Smooth muscle cell (in vitro differentiated cells): Measurements from ENCODE around the gene PRSS21. TPM values are rescaled to one million over a fixed set of nuclear protein-coding genes. Genes with fewer than 3 reads are reported as not detected.
A peak's percentile ranks its signal among the peaks of the same experiment; 100 is the strongest.

ENCODE experiments used
- DNase-seq: peaks from one replicate; lab custom pipeline; 2025; ENCODE audit not compliant: unreplicated experiment; lab: John Stamatoyannopoulos, UW
- H2AFZ ChIP-seq: fragments of 200-600 bp; sonication (generic); 2 replicates; pipeline ENCODE4 v1.6.0; 2016; ENCODE audit warnings: antibody characterized with exemption, low read depth, mild to moderate bottlenecking
- H3F3A ChIP-seq: fragments of 200-600 bp; sonication (generic); 2 replicates; pipeline ENCODE4 v1.6.0; 2017; ENCODE audit warnings: antibody characterized with exemption, low read depth
- H3K27ac ChIP-seq: fragments of 200-600 bp; sonication (generic); 2 replicates; pipeline ENCODE4 v1.5.1; 2016; ENCODE audit warnings: low read depth, mild to moderate bottlenecking
- H3K27me3 ChIP-seq: fragments of 200-600 bp; sonication (generic); 2 replicates; pipeline ENCODE4 v1.6.1; 2016; ENCODE audit warnings: low read depth, mild to moderate bottlenecking
- H3K36me3 ChIP-seq: fragments of 200-600 bp; sonication (generic); 2 replicates; pipeline ENCODE4 v1.5.1; 2016; ENCODE audit warnings: low read depth
- H3K4me1 ChIP-seq: fragments of 200-600 bp; sonication (generic); 2 replicates; pipeline ENCODE4 v1.5.1; 2016; ENCODE audit warnings: low read depth
- H3K4me2 ChIP-seq: fragments of 200-600 bp; sonication (generic); 2 replicates; pipeline ENCODE4 v1.6.0; 2016; ENCODE audit warnings: mild to moderate bottlenecking
- H3K4me3 ChIP-seq: fragments of 200-600 bp; sonication (generic); 2 replicates; pipeline ENCODE4 v1.5.1; 2016; ENCODE audit warnings: mild to moderate bottlenecking
- H3K79me2 ChIP-seq: fragments of 200-600 bp; sonication (generic); 2 replicates; pipeline ENCODE4 v1.6.0; 2016; ENCODE audit warnings: low read depth, mild to moderate bottlenecking
- H3K9ac ChIP-seq: fragments of 200-600 bp; sonication (generic); 2 replicates; pipeline ENCODE4 v1.6.0; 2016; ENCODE audit warnings: low read depth
- H3K9me3 ChIP-seq: fragments of 200-600 bp; sonication (generic); replicated peaks from 2 replicates; pipeline ENCODE4 v1.5.1; 2016; ENCODE audit warnings: low read depth
- H4K20me1 ChIP-seq: fragments of 200-600 bp; sonication (generic); 2 replicates; pipeline ENCODE4 v1.6.0; 2016; ENCODE audit warnings: low read depth
- WGBS: methylation state at CpG from one replicate; pipeline ENCODE4 v1.1.7; 2016; ENCODE audit warnings: low lambda C conversion rate; 5-methylcytosine and 5-hydroxymethylcytosine counted together
- polyA plus RNA-seq: library from polyadenylated mRNA; unstranded; fragments of >200 nt; fragmentation: Nextera tagmentation; extraction: Ambion mirVana; gene quantifications from 2 replicates; pipeline ENCODE4 v1.2.1, GENCODE V29; 2016
- total RNA-seq: library from RNA; depleted of rRNA; stranded (reverse); fragments of >200 nt; gene quantifications from 2 replicates; pipeline ENCODE4 v1.2.3, GENCODE V29; 2014
- TF ChIP-seq, protein P1 (sequence below): fragments of 200-600 bp; sonication (generic); IDR thresholded peaks from 2 replicates; pipeline ENCODE4 v1.5.1; 2017; ENCODE audit warnings: borderline replicate concordance, mild to moderate bottlenecking, antibody characterized with exemption; ENCODE audit not compliant: insufficient read depth, poor library complexity, severe bottlenecking

PRSS21 gene
- total and polyA plus RNA-seq, 2 experiments from 2014 or later = not detected

DNA sequence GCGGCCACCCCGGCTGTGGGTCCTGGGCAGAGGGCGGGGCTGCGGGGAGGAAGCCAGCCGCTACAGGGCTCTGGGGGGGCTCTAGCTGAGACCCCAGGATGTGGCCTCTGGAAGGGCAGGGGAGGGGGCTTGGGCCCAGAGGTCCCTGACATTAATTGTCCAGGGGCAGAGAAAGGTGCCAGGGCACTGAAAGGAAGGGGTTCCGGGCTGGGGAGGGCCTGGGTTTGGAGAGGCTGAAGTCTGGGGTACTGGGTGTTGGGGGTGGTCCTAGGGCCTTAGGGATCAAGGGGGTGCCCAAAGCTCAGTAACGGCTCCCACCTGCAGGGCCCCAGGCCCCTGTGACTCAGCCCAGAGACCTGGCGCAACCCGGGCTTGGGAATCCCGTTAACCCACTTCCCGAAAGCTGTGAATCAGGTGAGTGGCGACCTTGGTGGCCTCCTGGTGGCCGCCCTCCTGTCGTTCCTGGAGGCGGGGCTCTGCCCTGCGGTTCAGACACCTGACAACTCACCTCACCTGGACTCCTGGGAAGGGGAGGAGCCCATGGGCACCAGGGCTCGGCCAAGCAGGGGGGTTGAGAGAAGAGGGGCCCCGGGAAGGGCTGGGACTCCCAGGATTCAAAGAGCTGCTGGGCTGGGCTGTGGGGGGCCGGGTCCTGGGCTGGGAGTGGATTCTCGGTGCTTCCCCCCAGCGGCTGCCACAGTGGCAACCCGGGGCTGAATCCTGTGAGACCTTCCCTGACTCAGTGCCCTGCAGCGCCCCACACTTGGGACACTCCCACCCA lies 41.4 kb downstream of the PRSS21 start:
- peak overlapping the region; percentile 72 for H3K4me2 ChIP-seq
- DNase-seq = no peak
- no peak overlapping the region for H3K9ac ChIP-seq
- WGBS = 11% methylated on average over 21 of the region's 23 CpGs
- TF ChIP-seq, protein P1, sequence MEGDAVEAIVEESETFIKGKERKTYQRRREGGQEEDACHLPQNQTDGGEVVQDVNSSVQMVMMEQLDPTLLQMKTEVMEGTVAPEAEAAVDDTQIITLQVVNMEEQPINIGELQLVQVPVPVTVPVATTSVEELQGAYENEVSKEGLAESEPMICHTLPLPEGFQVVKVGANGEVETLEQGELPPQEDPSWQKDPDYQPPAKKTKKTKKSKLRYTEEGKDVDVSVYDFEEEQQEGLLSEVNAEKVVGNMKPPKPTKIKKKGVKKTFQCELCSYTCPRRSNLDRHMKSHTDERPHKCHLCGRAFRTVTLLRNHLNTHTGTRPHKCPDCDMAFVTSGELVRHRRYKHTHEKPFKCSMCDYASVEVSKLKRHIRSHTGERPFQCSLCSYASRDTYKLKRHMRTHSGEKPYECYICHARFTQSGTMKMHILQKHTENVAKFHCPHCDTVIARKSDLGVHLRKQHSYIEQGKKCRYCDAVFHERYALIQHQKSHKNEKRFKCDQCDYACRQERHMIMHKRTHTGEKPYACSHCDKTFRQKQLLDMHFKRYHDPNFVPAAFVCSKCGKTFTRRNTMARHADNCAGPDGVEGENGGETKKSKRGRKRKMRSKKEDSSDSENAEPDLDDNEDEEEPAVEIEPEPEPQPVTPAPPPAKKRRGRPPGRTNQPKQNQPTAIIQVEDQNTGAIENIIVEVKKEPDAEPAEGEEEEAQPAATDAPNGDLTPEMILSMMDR = no peak
- H3K27me3 ChIP-seq = peaks cover 20% of the 10 kb centered on the region
- H3K9me3 ChIP-seq = no peaks in the 10 kb centered on the region
- no peaks in the 10 kb centered on the region for H3F3A ChIP-seq
- no peak overlapping the region for H2AFZ ChIP-seq
- H3K79me2 ChIP-seq = no peaks in the 10 kb centered on the region
- no peak overlapping the region for H3K27ac ChIP-seq
- H4K20me1 ChIP-seq = no peaks in the 10 kb centered on the region
- H3K4me1 ChIP-seq = no peaks in the 10 kb centered on the region
- no peaks in the 10 kb centered on the region for H3K36me3 ChIP-seq
- peak overlapping the region; percentile 44 for H3K4me3 ChIP-seq

- 87% methylated on average over 10 of the region's 10 CpGs for WGBS
- no peaks in the 10 kb centered on the region for H3K79me2 ChIP-seq
- H3K36me3 ChIP-seq = no peaks in the 10 kb centered on the region
- H2AFZ ChIP-seq = no peak overlapping the region
- no peak overlapping the region for H3K9ac ChIP-seq
- no peak overlapping the region for H3K4me2 ChIP-seq
- H3K27ac ChIP-seq = no peak overlapping the region
- H3K9me3 ChIP-seq = no peaks in the 10 kb centered on the region
- H3K4me3 ChIP-seq = no peak overlapping the region
- H3K27me3 ChIP-seq = peaks cover 28% of the 10 kb centered on the region
- no peak for DNase-seq
- no peaks in the 10 kb centered on the region for H4K20me1 ChIP-seq
- H3F3A ChIP-seq = no peaks in the 10 kb centered on the region
- TF ChIP-seq, protein P1 = no peak
- H3K4me1 ChIP-seq = no peaks in the 10 kb centered on the region
These were observed 42.7 kb downstream of the PRSS21 start for GRCh38 chr16:2859686-2860265.

- H3K79me2 ChIP-seq = no peaks in the 10 kb centered on the region
- H3K9me3 ChIP-seq = no peaks in the 10 kb centered on the region
- H3K4me3 ChIP-seq = no peak overlapping the region
- no peaks in the 10 kb centered on the region for H3K36me3 ChIP-seq
- no peak overlapping the region for H3K9ac ChIP-seq
- TF ChIP-seq, protein P1 = no peak
- H3K27me3 ChIP-seq = peaks cover 38% of the 10 kb centered on the region
- no peaks in the 10 kb centered on the region for H3K4me1 ChIP-seq
- 85% methylated on average over 8 of the region's 8 CpGs for WGBS
- H4K20me1 ChIP-seq = no peaks in the 10 kb centered on the region
- H2AFZ ChIP-seq = no peak overlapping the region
- no peaks in the 10 kb centered on the region for H3F3A ChIP-seq
- no peak for DNase-seq
- no peak overlapping the region for H3K27ac ChIP-seq
- no peak overlapping the region for H3K4me2 ChIP-seq
These were observed 44.0 kb downstream of the PRSS21 start for GRCh38 chr16:2860826-2861567.
